Lung (tissue), 12 donors: Measurements from ENCODE around the gene MAGEB17. TPM values are rescaled to one million over a fixed set of nuclear protein-coding genes. Genes with fewer than 3 reads are reported as not detected.

Experiments
- ATAC-seq: fragments of 200-7000 bp; cut with Tn5 transposase; one replicate; pipeline ENCODE4 v1.9.1; 2020; ENCODE audit warnings: moderate number of reproducible peaks; ENCODE audit not compliant: insufficient read depth, low FRiP score
- DNase-seq, 3 donors: peaks; one replicate each; pipeline ENCODE4 v3.0.0-alpha.2; 2013 to 2017
- H3K27ac ChIP-seq, 2 donors: one replicate each; pipeline ENCODE4 v1.5.1; 2013; ENCODE audit warnings: mild to moderate bottlenecking in 2 of 2, moderate library complexity in 2 of 2, control low read depth in 1 of 2, inconsistent platforms in 1 of 2, low read depth in 1 of 2, low read length in 1 of 2
- H3K27me3 ChIP-seq, 3 donors: one replicate each; pipeline ENCODE4 v1.5.1; 2013; ENCODE audit warnings: low read length in 2 of 3; ENCODE audit not compliant: control insufficient read depth in 3 of 3, insufficient read depth in 3 of 3
- H3K36me3 ChIP-seq, 4 donors: one replicate each; pipeline ENCODE4 v1.5.1; 2013; ENCODE audit warnings: low read length in 4 of 4, mild to moderate bottlenecking in 1 of 4, moderate library complexity in 1 of 4; ENCODE audit not compliant: control insufficient read depth in 4 of 4, insufficient read depth in 4 of 4
- H3K4me1 ChIP-seq, 5 donors: one replicate each; pipeline ENCODE4 v1.5.1; 2013; ENCODE audit warnings: low read length in 5 of 5, mild to moderate bottlenecking in 2 of 5, moderate library complexity in 1 of 5; ENCODE audit not compliant: control insufficient read depth in 5 of 5, insufficient read depth in 5 of 5
- H3K4me3 ChIP-seq: one replicate; pipeline ENCODE4 v1.5.1; 2013; ENCODE audit warnings: mild to moderate bottlenecking, control low read depth, moderate library complexity
- H3K9ac ChIP-seq, 2 donors: one replicate each; pipeline ENCODE4 v1.5.1; 2013; ENCODE audit warnings: low read length in 2 of 2, control low read depth in 1 of 2; ENCODE audit not compliant: insufficient read depth in 1 of 2
- H3K9me3 ChIP-seq, 4 donors: one replicate each; pipeline ENCODE4 v1.5.1; 2013; ENCODE audit warnings: low read length in 3 of 4, mild to moderate bottlenecking in 1 of 4, moderate library complexity in 1 of 4; ENCODE audit not compliant: control insufficient read depth in 4 of 4, insufficient read depth in 3 of 4
- WGBS, 2 donors: extraction: QIAGEN DNeasy Blood & Tissue Kit; methylation state at CpG; one replicate each; pipeline ENCODE4 v1.1.7; 2013; 5-methylcytosine and 5-hydroxymethylcytosine counted together
- polyA plus RNA-seq, 2 donors: library from polyadenylated mRNA; stranded (reverse); fragments of 200-250 nt; gene quantifications; one replicate each; pipeline ENCODE4 v1.2.1, GENCODE V29; 2013
- total RNA-seq, 2 donors: library from RNA; depleted of rRNA in 1 of 2; stranded (reverse); fragments of >200 nt in 1 of 2; gene quantifications; one replicate each; pipeline ENCODE4 v1.2.1, GENCODE V29; 2014 to 2021
- TF ChIP-seq, protein P1 (sequence below): IDR thresholded peaks from 2 replicates; pipeline ENCODE4 v1.5.1; 2012; ENCODE audit warnings: mild to moderate bottlenecking; ENCODE audit errors: control extremely low read depth, extremely low read depth
- donor health status: control.
- donor health status: control.
- donor health status: Bipolar disorder and iron deficiency.
- donor health status: healthy.
- donor health status: DM: yes; HTN: yes; CAD: no.

The MAGEB17 gene
- total and polyA plus RNA-seq, 4 donors = 0.05 TPM; not detected in 3

DNA sequence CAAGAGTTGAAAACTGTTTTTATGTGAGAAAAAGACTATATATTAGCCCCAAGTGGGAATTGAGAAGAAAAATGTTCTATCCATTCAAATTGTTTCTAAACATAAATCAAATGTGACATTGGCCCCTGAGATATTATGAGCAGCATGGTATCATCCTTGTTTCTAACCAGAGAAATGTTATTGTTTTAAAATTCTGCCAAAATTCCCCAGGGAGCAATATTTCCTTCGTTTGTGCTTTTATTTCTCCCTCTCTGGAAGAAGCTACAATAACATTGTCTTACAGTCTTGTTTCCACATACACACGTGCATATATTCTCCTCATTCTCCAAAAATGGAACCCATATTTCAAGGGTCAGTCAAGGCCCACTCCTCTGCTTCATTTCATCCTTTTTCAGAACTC lies 46.7 kb downstream of the MAGEB17 start:
- 41 to 60% methylated on average over 2 of the region's 2 CpGs for WGBS, 2 donors
- DNase-seq (no peak), ATAC-seq (no peak)
- Histone ChIP-seq H3K4me3 (no peak overlapping the region), H3K27me3 (peaks cover 0 to 31% (median 19%) of the 10 kb centered on the region in 3 donors), H3K9ac (no peak overlapping the region), H3K36me3 (no peaks in the 10 kb centered on the region), H3K27ac (no peak overlapping the region), H3K4me1 (no peaks in the 10 kb centered on the region), H3K9me3 (peaks cover 0 to 3% (median 0%) of the 10 kb centered on the region in 4 donors)
- TF ChIP-seq, protein P1, sequence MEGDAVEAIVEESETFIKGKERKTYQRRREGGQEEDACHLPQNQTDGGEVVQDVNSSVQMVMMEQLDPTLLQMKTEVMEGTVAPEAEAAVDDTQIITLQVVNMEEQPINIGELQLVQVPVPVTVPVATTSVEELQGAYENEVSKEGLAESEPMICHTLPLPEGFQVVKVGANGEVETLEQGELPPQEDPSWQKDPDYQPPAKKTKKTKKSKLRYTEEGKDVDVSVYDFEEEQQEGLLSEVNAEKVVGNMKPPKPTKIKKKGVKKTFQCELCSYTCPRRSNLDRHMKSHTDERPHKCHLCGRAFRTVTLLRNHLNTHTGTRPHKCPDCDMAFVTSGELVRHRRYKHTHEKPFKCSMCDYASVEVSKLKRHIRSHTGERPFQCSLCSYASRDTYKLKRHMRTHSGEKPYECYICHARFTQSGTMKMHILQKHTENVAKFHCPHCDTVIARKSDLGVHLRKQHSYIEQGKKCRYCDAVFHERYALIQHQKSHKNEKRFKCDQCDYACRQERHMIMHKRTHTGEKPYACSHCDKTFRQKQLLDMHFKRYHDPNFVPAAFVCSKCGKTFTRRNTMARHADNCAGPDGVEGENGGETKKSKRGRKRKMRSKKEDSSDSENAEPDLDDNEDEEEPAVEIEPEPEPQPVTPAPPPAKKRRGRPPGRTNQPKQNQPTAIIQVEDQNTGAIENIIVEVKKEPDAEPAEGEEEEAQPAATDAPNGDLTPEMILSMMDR = no peak

DNA sequence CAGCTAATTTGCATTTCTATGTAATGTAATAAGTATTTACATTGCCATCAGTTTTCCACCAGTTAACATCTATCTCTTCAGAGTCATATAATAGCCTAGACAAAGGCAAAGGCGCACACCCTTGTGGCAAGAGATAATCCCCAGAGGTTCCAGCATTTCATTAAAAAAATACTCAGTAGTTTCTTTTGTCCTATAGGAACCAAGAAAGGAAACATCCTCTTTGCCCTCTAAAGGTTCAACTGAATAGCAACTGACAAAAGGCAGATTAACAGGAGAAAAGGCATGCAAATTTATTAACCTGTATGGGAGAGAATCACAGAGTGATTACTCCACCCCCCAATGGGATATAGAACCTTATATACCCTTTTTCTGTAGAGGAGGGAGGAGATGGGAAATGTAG lies 48.4 kb downstream of the MAGEB17 start:
- no peaks in the 10 kb centered on the region for H3K4me1 ChIP-seq
- H3K27me3 ChIP-seq = peaks cover 0 to 20% (median 14%) of the 10 kb centered on the region in 3 donors
- H3K4me3 ChIP-seq = no peak overlapping the region
- TF ChIP-seq, protein P1 = no peak
- peaks cover 0 to 4% (median 0%) of the 10 kb centered on the region in 4 donors for H3K9me3 ChIP-seq
- DNase-seq (no peak), ATAC-seq (no peak)
- no peak overlapping the region for H3K9ac ChIP-seq
- H3K36me3 ChIP-seq = no peaks in the 10 kb centered on the region
- no peak overlapping the region for H3K27ac ChIP-seq
- 73 to 100% methylated on average over 1 of the region's 1 CpG for WGBS, 2 donors

Other genes with a start within 250 kb of the MAGEB17 start
- gene GRPR, start 43.9 kb upstream of the MAGEB17 start, total RNA-seq = under 1 TPM; 0.20 to 0.25 TPM
- under 1 TPM in 1 of 2 donors, not detected in 1; 0.06 TPM for gene GRPR, start 43.9 kb upstream of the MAGEB17 start, polyA plus RNA-seq